H4 (cell line): ENCODE measurements around the gene MAPK1. TPM values are rescaled to one million over a fixed set of nuclear protein-coding genes. Genes with fewer than 3 reads are reported as not detected.
A peak's percentile ranks its signal among the peaks of the same experiment; 100 is the strongest.
"Not testable (repeated sequence)": the region's sequence is repeated elsewhere in the genome, so short reads cannot be mapped to it uniquely, and the experiment has no call there.

Experiments used
- DNase-seq: peaks from one replicate; pipeline ENCODE4 v3.0.0-alpha.2; 2015; ENCODE audit warnings: low spot score
- total RNA-seq: library from RNA; depleted of rRNA; stranded (reverse); fragments of >200 nt; shearing (Covaris generic); gene quantifications from 2 replicates; pipeline ENCODE4 v1.2.3, GENCODE V29; 2014; rRNA removed

The MAPK1 gene
- total RNA-seq: 15.1 and 22.1 TPM in 2 replicates

GRCh38 chr22:21867528-21868266 is at the start of gene MAPK1:
MAPK1 (minus strand) TSS chr22:21867645; CDS start chr22:21867440, 205 bp downstream.
- DNase-seq: peak; percentile 61

DNA sequence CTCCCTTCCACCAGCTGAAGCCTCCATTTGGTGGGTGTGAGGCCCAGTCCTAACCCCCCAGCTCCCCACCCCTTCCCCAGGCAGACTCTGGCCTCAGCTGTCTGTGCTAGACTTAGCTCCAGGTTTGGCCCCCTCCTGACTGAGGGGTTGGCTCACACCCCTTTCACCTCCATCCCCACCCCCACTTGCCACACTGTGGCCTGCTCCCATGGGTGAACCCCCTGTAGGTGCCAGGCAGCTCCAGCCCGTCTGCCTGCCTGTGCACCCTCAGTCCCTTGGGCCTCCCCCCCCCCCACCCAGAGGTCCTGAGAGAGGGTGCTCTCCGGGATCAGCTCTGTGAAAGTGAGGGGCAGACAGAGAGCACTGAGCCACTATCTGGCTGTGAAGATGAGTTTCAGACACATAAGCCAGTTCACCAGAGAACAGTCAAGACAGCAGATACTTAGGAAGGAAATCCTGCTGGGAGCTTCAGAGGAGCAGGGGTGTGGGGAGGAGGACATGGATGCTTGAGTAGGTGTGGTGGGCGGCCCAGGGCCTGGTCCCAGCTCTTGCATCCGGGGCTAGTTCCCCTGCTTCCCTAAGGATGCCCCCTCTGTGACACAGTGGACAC is 49.0 kb upstream of the MAPK1 start:
- DNase-seq: no peak

DNA sequence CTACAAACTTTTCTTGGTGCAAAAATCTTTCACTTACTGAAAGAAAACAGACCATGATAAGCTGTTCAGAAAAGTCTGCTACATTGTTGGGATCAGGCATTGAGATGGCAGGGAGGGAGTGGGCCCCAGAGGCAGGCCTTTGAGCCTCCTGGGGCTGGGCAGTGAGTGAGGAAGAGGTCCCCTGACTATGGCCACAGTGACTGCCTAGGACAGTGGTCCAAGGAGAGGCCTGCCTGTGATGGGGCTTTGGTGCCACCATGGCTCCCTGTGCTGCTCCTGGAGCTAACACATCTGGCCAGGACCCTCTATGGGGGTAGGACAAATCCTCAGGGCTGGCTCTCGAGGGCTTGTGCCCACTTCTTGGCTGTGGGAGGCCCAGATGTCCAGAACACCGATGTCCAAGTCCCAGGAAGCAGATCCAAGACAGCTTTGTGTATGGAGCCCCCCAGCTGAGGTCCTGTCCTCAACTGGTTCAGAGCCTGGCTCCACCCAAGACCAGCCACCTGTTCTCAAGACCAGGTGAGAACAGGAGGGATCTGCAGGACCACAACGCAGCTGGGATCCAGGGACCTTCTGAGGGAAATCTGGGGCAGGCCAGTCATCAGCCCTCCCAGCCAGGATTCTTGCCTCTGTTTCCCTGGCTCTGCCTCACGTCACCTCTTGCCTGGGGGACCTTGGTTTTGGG is 48.3 kb upstream of the MAPK1 start:
- no peak for DNase-seq

DNA sequence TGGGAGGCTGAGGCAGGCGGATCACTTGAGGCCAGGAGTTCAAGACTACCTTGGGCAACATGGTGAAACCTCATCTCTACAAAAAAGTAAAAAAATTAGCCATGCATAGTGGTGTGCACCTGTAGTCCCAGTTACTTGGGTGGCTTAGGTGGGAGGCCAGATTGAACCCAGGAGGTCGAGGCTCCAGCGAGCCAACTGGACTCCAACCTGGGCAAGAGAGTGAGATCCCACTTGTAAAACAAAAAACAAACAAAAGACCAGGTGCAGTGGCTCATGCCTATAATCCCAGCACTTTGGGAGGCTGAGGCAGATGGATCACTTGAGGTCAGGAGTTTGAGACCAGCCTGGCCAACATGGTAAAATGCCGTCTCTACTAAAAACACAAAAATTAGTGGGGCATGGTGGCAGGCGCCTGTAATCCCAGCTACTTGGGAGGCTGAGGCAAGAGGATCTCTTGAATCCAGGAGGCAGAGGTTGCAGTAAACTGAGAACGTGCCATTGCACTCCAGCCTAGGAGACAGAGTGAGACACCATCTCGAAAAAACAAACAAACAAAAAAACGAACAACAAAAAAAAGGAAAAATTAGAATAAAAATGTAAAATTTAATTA is 46.7 kb upstream of the MAPK1 start:
- not testable (repeated sequence) for DNase-seq

DNA sequence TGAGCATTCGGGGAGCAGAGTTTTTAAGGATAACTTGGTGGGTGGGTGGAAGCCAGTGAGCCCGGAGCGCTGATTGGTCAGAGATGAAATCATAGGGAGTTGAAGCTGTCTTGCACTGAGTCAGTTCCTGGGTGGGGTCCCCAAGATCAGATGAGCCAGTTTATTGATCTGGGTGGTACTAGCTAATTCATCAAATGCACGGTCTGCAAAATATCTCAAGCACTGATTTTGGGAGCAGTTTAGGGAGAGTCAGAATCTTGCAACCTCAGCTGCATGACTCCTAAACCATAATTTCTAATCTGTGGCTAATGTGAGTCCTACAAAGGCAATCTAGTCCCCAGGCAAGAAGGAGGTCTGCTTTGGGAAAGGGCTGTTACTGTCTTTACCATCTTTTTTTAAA is 42.9 kb upstream of the MAPK1 start:
- DNase-seq: not testable (repeated sequence)

- DNase-seq: no peak
These were observed 42.4 kb upstream of the MAPK1 start for GRCh38 chr22:21909871-21910270.

DNA sequence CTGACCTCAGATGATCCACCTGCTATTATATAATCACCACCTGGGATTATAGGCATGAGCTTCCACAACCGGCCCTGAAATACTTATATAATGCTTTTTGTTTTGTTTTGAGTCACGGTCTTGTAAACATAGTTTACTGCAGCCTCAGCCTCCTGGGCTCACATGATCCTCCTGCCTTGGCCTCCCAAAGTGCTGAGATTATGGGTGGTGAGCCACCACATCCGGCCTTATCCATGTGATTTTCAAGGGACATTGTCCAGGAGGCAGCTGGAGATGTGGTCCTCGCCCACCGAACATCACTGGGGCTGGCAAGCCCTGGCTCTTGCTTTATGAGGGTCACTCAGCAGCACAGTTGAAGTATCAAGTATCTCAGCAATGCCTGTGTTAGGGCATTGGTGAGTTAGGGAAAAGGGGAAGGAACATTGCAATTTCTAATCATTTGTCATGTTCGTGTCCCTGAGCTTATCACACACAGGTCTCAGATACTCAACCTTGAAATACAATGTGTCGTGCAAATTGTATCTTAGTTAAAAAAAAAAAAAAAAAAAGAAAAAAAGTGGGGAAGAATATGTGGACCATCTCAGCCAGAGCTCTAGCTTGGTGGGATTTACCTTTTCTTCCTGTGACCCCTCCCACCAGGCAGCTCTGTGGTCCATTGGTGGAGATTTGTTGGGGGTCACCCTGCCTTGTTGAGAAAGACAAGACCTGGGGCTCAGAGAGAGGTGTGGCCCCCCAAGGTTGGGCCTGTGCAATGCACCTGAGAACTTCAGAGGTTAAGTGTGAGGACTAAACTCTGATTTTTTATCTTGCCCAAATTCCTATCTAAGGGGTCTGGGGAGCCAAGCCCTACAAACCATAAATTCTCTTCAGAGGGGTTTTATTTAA is 40.4 kb upstream of the MAPK1 start:
- no peak for DNase-seq

GRCh38 chr22:21905234-21905633 is 37.8 kb upstream of the MAPK1 start:
- not testable (repeated sequence) for DNase-seq

DNA sequence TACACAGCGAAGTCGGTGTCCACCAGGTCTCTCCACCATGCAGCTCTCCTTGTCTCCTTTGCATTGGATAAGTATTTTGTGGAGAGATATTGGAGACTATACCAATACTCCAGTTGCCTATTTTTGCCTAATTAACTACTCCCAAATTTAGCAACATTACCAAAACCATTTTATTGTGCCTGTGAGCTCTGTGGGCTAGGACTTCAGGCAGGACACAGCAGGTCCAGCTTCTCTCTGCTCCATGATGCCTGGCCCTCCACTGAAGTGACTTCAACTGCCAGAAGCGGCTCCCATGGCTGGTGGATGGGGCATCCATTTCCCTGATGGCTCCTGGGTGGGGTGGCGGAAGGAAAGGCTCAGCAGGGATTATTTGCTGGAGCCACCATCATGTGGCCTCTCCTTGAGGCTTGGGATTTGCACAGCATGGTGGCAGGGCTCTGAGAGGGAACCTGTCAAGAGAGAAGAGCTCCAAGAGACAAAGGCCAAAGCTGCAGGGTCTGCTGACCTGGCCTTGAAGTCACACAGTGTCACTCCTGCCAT is 36.9 kb upstream of the MAPK1 start:
- DNase-seq: no peak

- no peak for DNase-seq
These were observed 35.8 kb upstream of the MAPK1 start for GRCh38 chr22:21903283-21903682.

GRCh38 chr22:21902296-21903087 is 35.0 kb upstream of the MAPK1 start:
- DNase-seq: no peak

DNA sequence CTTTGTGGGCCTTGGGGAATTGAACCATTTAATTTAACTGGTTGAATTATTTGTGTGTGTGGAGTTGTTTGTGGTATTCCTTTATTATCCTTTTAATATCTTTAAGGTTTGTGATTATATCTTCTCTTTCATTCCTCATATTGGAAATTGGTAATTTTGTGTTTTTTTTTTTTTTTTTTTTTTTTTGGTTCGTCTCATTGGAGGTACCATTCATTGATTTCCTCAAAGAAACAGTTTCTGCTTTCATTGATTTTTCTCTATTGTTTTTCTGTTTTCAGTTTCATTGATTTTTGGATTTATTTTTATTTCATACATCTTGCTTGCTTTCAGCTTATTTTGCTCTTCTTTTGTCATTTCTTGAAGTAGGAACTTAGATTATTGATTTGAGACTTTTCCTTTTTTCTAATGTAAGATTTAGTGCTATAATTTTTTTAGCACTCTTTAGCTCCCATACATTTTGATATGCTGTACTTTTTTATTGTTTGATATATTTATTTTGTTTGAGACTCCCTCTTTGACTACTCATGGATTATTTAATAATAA is 31.0 kb upstream of the MAPK1 start:
- no peak for DNase-seq

GRCh38 chr22:21896951-21897513 is 29.6 kb upstream of the MAPK1 start:
- DNase-seq: no peak

DNA sequence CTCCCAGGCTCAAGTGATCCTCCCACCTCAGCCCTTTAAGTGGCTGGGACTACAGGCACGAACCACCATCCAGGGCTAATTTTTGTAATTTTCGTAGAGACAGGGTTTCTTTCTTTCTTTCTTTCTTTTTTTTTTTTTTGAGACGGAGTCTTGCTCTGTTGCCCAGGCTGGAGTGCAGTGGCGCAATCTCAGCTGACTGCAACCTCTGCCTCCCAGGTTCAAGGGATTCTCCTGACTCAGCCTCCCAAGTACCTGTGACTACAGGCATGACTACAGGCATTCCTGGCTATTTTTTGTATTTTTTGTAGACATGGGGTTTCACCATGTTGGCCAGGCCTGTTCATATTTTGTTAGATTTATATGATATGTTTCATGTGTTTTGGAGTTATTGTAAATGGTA is 28.8 kb upstream of the MAPK1 start:
- not testable (repeated sequence) for DNase-seq

- no peak for DNase-seq
These were observed 27.4 kb upstream of the MAPK1 start for GRCh38 chr22:21894799-21895198.

GRCh38 chr22:21889251-21889990 is 22.0 kb upstream of the MAPK1 start:
- DNase-seq: no peak

GRCh38 chr22:21887841-21888240 is 20.4 kb upstream of the MAPK1 start:
- DNase-seq: no peak

- not testable (repeated sequence) for DNase-seq
These were observed 16.5 kb upstream of the MAPK1 start for GRCh38 chr22:21883930-21884329.
